ENCODE results near the gene KMT2E. TPM values are rescaled to one million over a fixed set of nuclear protein-coding genes. Genes with fewer than 3 reads are reported as not detected.

KMT2E gene
- total and polyA plus RNA-seq, 7 donors: 6.2 to 40.9 (median 24.0) TPM

DNA sequence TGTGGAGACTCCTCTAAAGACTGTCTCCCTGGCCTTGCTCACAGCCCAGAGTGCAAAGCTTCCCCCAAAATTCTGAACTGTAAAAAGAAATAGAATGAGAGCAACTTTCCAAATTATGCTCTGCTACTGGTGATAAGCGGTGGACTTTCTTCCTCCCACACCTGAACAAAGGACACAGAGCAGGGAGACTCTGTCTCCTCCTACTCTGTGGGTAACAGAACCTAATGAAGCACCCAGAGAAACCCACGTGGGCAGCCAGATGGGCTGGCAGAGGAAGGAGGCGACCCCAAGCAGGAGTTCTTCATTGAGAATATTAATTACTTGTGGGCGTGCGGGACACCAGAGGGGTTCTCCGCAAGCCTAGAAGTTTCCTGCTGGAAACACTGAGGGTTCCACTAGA, 139.5 kb downstream of the KMT2E start:
- no peaks in the 10 kb centered on the region for H3K9me3 ChIP-seq
- H3K4me3 ChIP-seq: no peak overlapping the region
- H3K27ac ChIP-seq: no peak overlapping the region
- no peaks in the 10 kb centered on the region for H3K27me3 ChIP-seq (ENCODE audit: insufficient read depth in 3 of 3, low read length in 2 of 3)
- no peak for DNase-seq
- intact Hi-C loops (cut with DNase I): loop anchor here in 1 of 2 donors (10.0 kb wide), 2 partner anchors 181 to 271 kb away; no protein-coding TSS in a partner anchor
- ATAC-seq: no peak
- TF ChIP-seq CTCF (IDR thresholded peaks at IDR 0.05): no peak
- H3K36me3 ChIP-seq (ENCODE audit: insufficient read depth in 1 of 2, low read depth in 1 of 2): no peaks in the 10 kb centered on the region
- H3K4me1 ChIP-seq: peaks cover 7% of the 10 kb centered on the region
- 81 to 88% (median 83%) methylated on average over 6 of the region's 6 CpGs for WGBS, 3 donors

- Histone ChIP-seq H3K27me3 (ENCODE audit: insufficient read depth in 3 of 3, low read length in 2 of 3) (no peaks in the 10 kb centered on the region), H3K9me3 (no peaks in the 10 kb centered on the region), H3K36me3 (ENCODE audit: insufficient read depth in 1 of 2, low read depth in 1 of 2) (peaks cover 0 to 2% of the 10 kb centered on the region in 2 donors), H3K27ac (no peak overlapping the region), H3K4me1 (peaks cover 7% of the 10 kb centered on the region), H3K4me3 (no peak overlapping the region)
- TF ChIP-seq CTCF (IDR thresholded peaks at IDR 0.05): no peak
- intact Hi-C loops (cut with DNase I): loop anchor here in 1 of 2 donors (10.0 kb wide), 2 partner anchors 181 to 271 kb away; no protein-coding TSS in a partner anchor
- DNase-seq (no peak), ATAC-seq (no peak)
- 58 to 67% (median 59%) methylated on average over 2 of the region's 2 CpGs for WGBS, 3 donors
Observed at GRCh38 chr7:105154084-105154483, 140.1 kb downstream of the KMT2E start.

GRCh38 chr7:105156731-105157130, 142.7 kb downstream of the KMT2E start:
- Histone ChIP-seq H3K4me3 (no peak overlapping the region), H3K4me1 (peaks cover 7% of the 10 kb centered on the region), H3K9me3 (no peaks in the 10 kb centered on the region), H3K36me3 (ENCODE audit: insufficient read depth in 1 of 2, low read depth in 1 of 2) (peaks cover 0 to 20% of the 10 kb centered on the region in 2 donors), H3K27me3 (ENCODE audit: insufficient read depth in 3 of 3, low read length in 2 of 3) (no peaks in the 10 kb centered on the region), H3K27ac (no peak overlapping the region)
- ATAC-seq: no peak
- WGBS, 3 donors: 92 to 97% (median 97%) methylated on average over 2 of the region's 2 CpGs
- no peak for DNase-seq
- intact Hi-C loops (cut with DNase I): loop anchor here in 1 of 2 donors (10.0 kb wide), 2 partner anchors 178 to 268 kb away; no protein-coding TSS in a partner anchor
- TF ChIP-seq CTCF (IDR thresholded peaks at IDR 0.05): no peak

DNA sequence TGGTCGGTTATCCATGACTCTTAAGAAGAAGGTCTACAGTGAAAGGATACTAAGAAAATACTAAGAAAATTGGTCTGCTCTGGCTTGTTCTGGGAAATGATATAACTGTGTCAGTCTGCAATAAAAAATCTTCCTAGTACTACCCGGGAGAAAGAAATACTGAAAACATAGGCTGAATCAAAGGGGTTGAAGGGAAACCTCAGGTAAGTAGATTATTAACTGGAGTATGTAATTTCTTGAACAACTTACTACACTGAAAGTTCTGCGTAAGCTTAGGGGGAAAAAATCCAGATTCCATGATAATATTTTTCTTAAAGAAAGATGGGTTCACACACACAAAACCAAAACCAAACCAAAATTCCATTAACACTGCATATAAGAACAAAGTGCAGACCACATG, 143.3 kb downstream of the KMT2E start:
- intact Hi-C loops (cut with DNase I): loop anchor here in 1 of 2 donors (10.0 kb wide), 2 partner anchors 178 to 268 kb away; no protein-coding TSS in a partner anchor

More for the DNA sequence above, 143.3 kb downstream of the KMT2E start:
- Histone ChIP-seq H3K27me3 (ENCODE audit: insufficient read depth in 3 of 3, low read length in 2 of 3) (no peaks in the 10 kb centered on the region), H3K36me3 (ENCODE audit: insufficient read depth in 1 of 2, low read depth in 1 of 2) (peaks cover 0 to 20% of the 10 kb centered on the region in 2 donors), H3K9me3 (no peaks in the 10 kb centered on the region), H3K4me1 (peaks cover 7% of the 10 kb centered on the region), H3K4me3 (no peak overlapping the region), H3K27ac (no peak overlapping the region)
- ATAC-seq: no peak
- WGBS, 3 donors: 96% methylated on average over 3 of the region's 3 CpGs
- TF ChIP-seq CTCF (IDR thresholded peaks at IDR 0.05): no peak
- DNase-seq: no peak
